ENCODE data around the gene CGB1.

Gene CGB1

GRCh38 chr19:48993175-48994034, 43.3 kb downstream of the CGB1 start, which contains the start of the genes GYS1 and RUVBL2:
TSS of gene GYS1 (minus strand) at chr19:48993309. CDS start at chr19:48993112, 197 bp downstream.
TSS of gene RUVBL2 (plus strand) at chr19:48993887. CDS start at chr19:48993912, 25 bp downstream.
- peak; percentile 99 for DNase-seq

- no peak for DNase-seq
Observed at GRCh38 chr19:48992581-48993174, 44.0 kb downstream of the CGB1 start.

GRCh38 chr19:48991873-48992580, 44.7 kb downstream of the CGB1 start:
- peak; percentile 71 for DNase-seq

- DNase-seq: no peak
Observed at GRCh38 chr19:48991011-48991609, 45.6 kb downstream of the CGB1 start.

GRCh38 chr19:48990400-48990799, 46.3 kb downstream of the CGB1 start:
- no peak for DNase-seq

- no peak for DNase-seq
Observed at GRCh38 chr19:48989701-48990291, 46.9 kb downstream of the CGB1 start.

- no peak for DNase-seq
Observed at GRCh38 chr19:48988860-48989259, 47.8 kb downstream of the CGB1 start.

GRCh38 chr19:48988286-48988685, 48.4 kb downstream of the CGB1 start:
- DNase-seq: no peak

GRCh38 chr19:48987323-48987722, 49.4 kb downstream of the CGB1 start:
- no peak for DNase-seq

- no peak for DNase-seq
Observed at GRCh38 chr19:48986211-48986610, 50.5 kb downstream of the CGB1 start.

- no peak for DNase-seq
Observed at GRCh38 chr19:48985711-48986110, 51.0 kb downstream of the CGB1 start.
